HG03432 (cell line): Measurements from ENCODE around the gene MYO1D.
"Not testable (repeated sequence)": the region's sequence is repeated elsewhere in the genome, so short reads cannot be mapped to it uniquely, and the experiment has no call there.

Experiments
- ATAC-seq: cut with Tn5 transposase; IDR thresholded peaks from one replicate; pipeline ENCODE4 v1.9.1; 2021; ENCODE audit warnings: mild to moderate bottlenecking, moderate library complexity; ENCODE audit not compliant: unreplicated experiment

The MYO1D gene

GRCh38 chr17:32876417-32877163 lies at the start of gene MYO1D:
Gene MYO1D, minus strand, starts transcription at chr17:32877124. Its CDS starts 252 bp downstream, at chr17:32876872.
- peak; percentile 62 for ATAC-seq

GRCh38 chr17:32926183-32926582 lies 49.3 kb upstream of the MYO1D start:
- ATAC-seq = no peak

- not testable (repeated sequence) for ATAC-seq
Observed at GRCh38 chr17:32923905-32924304, 47.0 kb upstream of the MYO1D start.

GRCh38 chr17:32921017-32921416 lies 44.1 kb upstream of the MYO1D start:
- ATAC-seq = no peak

- ATAC-seq = no peak
Observed at GRCh38 chr17:32920293-32920692, 43.4 kb upstream of the MYO1D start.

GRCh38 chr17:32919876-32920275 lies 43.0 kb upstream of the MYO1D start:
- not testable (repeated sequence) for ATAC-seq

- no peak for ATAC-seq
Observed at GRCh38 chr17:32917842-32918241, 40.9 kb upstream of the MYO1D start.

GRCh38 chr17:32917081-32917480 lies 40.2 kb upstream of the MYO1D start:
- ATAC-seq = no peak

- no peak for ATAC-seq
Observed at GRCh38 chr17:32916134-32916533, 39.2 kb upstream of the MYO1D start.

- ATAC-seq = no peak
Observed at GRCh38 chr17:32915245-32915644, 38.3 kb upstream of the MYO1D start.

GRCh38 chr17:32914181-32914580 lies 37.3 kb upstream of the MYO1D start:
- ATAC-seq = no peak

- no peak for ATAC-seq
Observed at GRCh38 chr17:32913593-32913992, 36.7 kb upstream of the MYO1D start.

- no peak for ATAC-seq
Observed at GRCh38 chr17:32912218-32912897, 35.4 kb upstream of the MYO1D start.

- ATAC-seq = no peak
Observed at GRCh38 chr17:32910769-32911168, 33.8 kb upstream of the MYO1D start.

GRCh38 chr17:32909787-32910369 lies 33.0 kb upstream of the MYO1D start:
- ATAC-seq = no peak

GRCh38 chr17:32907583-32907982 lies 30.7 kb upstream of the MYO1D start:
- no peak for ATAC-seq

GRCh38 chr17:32904891-32905290 lies 28.0 kb upstream of the MYO1D start:
- ATAC-seq = no peak

- no peak for ATAC-seq
Observed at GRCh38 chr17:32903774-32904673, 27.1 kb upstream of the MYO1D start.

GRCh38 chr17:32901743-32902142 lies 24.8 kb upstream of the MYO1D start:
- no peak for ATAC-seq

- no peak for ATAC-seq
Observed at GRCh38 chr17:32899236-32900013, 22.5 kb upstream of the MYO1D start.
